ENCODE data around the gene CNTNAP2. TPM values are rescaled to one million over a fixed set of nuclear protein-coding genes. Genes with fewer than 3 reads are reported as not detected.

Gene CNTNAP2
- total and polyA plus RNA-seq, 9 of the 15 experiments (the other 6 are each of a cell fraction or from before 2014, with no cell fraction given) = 0.04 to 0.62 (median 0.09) TPM; not detected in 4

DNA sequence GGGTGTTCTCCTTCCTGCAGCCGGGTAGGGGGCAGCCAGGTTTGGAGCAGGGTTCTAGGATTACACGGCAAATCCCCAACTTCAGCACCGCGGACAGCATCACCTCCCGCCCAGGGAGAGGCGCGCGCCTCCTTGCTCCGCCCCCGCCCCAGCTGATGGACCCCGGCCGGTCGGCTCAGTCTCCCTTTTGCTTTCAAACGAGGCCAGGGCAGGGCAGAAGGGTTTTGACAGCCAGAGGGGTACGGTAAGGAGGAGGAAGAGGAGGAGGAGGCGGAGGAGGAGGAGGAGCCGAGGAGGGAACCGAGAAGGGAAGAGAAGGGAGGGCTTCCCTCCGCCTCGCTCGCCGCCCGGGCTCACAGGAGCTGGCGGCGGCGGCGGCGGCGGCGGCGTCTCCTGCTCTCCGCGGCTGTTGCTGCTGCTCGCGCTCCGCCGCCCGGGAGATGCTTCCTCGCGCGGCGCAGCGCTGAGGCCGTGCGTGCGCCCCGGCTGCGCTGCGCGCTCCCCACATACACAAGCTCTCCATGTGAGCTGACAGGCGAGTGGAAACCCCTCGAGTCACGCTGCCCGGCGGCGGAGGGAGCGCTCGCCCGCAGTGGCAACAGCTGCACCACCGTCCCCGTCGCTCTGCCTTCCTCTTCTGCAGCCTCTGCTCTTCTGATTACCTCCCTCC, 615 bp upstream of the CNTNAP2 start (continued):
- TF ChIP-seq, protein P1, sequence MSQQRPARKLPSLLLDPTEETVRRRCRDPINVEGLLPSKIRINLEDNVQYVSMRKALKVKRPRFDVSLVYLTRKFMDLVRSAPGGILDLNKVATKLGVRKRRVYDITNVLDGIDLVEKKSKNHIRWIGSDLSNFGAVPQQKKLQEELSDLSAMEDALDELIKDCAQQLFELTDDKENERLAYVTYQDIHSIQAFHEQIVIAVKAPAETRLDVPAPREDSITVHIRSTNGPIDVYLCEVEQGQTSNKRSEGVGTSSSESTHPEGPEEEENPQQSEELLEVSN (IDR thresholded peaks at IDR 0.05; ENCODE audit: borderline replicate concordance in 1 of 2, extremely low read depth in 1 of 2, insufficient read depth in 1 of 2, insufficient read length in 1 of 2, low read depth in 1 of 2, low read length in 1 of 2, poor library complexity in 1 of 2, severe bottlenecking in 1 of 2) = peak in 1 of 2 experiments; percentile 26
- TF ChIP-seq ZNF668 (CRISPR knock-in tag; IDR thresholded peaks at IDR 0.05) (no peak), SRF (CRISPR knock-in tag; IDR thresholded peaks at IDR 0.05) (no peak), CXXC5 (CRISPR knock-in tag; IDR thresholded peaks at IDR 0.05) (0 out of 2 replicates have a peak, but pooled peaks have one; percentile 42), POU5F1 (IDR thresholded peaks at IDR 0.05; ENCODE audit: borderline replicate concordance, low read depth, low read length, partially characterized antibody) (no peak), EGR1 (conservative IDR thresholded peaks at IDR 0.05) (peak; percentile 92), ZNF766 (CRISPR knock-in tag; conservative IDR thresholded peaks at IDR 0.05) (peak; percentile 77), ADNP (tag; IDR thresholded peaks at IDR 0.05) (no peak), GATAD2A (IDR thresholded peaks at IDR 0.05) (no peak), E2F3 (CRISPR knock-in tag; IDR thresholded peaks at IDR 0.05) (no peak), POLR2H (tag; IDR thresholded peaks at IDR 0.05; ENCODE audit: low read depth) (no peak), PCBP1 (IDR thresholded peaks at IDR 0.05; ENCODE audit: low read depth, low read length, poor library complexity, severe bottlenecking) (peak; percentile 20), ETV1 (tag; conservative IDR thresholded peaks at IDR 0.05; ENCODE audit: low read depth) (no peak), SRSF9 (IDR thresholded peaks at IDR 0.05; ENCODE audit: borderline replicate concordance, low read depth, low read length) (no peak), MECOM (CRISPR knock-in tag; IDR thresholded peaks at IDR 0.05) (no peak), MAZ (CRISPR knock-in tag; conservative IDR thresholded peaks at IDR 0.05 in 1 of 2, IDR thresholded peaks at IDR 0.05 in 1 of 2) (peak; percentile 61 to 62; a peak in 2 of 4 replicates), LEF1 (IDR thresholded peaks at IDR 0.05) (no peak), MEIS2 (IDR thresholded peaks at IDR 0.05; ENCODE audit: partially characterized antibody) (no peak)
- TF ChIP-seq, protein P2, sequence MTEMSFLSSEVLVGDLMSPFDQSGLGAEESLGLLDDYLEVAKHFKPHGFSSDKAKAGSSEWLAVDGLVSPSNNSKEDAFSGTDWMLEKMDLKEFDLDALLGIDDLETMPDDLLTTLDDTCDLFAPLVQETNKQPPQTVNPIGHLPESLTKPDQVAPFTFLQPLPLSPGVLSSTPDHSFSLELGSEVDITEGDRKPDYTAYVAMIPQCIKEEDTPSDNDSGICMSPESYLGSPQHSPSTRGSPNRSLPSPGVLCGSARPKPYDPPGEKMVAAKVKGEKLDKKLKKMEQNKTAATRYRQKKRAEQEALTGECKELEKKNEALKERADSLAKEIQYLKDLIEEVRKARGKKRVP (CRISPR knock-in tag; IDR thresholded peaks at IDR 0.05) = no peak
- TF ChIP-seq, protein P3, sequence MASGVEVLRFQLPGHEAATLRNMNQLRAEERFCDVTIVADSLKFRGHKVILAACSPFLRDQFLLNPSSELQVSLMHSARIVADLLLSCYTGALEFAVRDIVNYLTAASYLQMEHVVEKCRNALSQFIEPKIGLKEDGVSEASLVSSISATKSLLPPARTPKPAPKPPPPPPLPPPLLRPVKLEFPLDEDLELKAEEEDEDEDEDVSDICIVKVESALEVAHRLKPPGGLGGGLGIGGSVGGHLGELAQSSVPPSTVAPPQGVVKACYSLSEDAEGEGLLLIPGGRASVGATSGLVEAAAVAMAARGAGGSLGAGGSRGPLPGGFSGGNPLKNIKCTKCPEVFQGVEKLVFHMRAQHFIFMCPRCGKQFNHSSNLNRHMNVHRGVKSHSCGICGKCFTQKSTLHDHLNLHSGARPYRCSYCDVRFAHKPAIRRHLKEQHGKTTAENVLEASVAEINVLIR (CRISPR knock-in tag; IDR thresholded peaks at IDR 0.05) = no peak
- TF ChIP-seq, protein P4, sequence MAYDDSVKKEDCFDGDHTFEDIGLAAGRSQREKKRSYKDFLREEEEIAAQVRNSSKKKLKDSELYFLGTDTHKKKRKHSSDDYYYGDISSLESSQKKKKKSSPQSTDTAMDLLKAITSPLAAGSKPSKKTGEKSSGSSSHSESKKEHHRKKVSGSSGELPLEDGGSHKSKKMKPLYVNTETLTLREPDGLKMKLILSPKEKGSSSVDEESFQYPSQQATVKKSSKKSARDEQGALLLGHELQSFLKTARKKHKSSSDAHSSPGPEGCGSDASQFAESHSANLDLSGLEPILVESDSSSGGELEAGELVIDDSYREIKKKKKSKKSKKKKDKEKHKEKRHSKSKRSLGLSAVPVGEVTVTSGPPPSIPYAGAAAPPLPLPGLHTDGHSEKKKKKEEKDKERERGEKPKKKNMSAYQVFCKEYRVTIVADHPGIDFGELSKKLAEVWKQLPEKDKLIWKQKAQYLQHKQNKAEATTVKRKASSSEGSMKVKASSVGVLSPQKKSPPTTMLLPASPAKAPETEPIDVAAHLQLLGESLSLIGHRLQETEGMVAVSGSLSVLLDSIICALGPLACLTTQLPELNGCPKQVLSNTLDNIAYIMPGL (CRISPR knock-in tag; IDR thresholded peaks at IDR 0.05) = 0 out of 2 replicates have a peak, but pooled peaks have one; percentile 50
